ENCODE measurements around the gene PRRG2.

The PRRG2 gene

DNA sequence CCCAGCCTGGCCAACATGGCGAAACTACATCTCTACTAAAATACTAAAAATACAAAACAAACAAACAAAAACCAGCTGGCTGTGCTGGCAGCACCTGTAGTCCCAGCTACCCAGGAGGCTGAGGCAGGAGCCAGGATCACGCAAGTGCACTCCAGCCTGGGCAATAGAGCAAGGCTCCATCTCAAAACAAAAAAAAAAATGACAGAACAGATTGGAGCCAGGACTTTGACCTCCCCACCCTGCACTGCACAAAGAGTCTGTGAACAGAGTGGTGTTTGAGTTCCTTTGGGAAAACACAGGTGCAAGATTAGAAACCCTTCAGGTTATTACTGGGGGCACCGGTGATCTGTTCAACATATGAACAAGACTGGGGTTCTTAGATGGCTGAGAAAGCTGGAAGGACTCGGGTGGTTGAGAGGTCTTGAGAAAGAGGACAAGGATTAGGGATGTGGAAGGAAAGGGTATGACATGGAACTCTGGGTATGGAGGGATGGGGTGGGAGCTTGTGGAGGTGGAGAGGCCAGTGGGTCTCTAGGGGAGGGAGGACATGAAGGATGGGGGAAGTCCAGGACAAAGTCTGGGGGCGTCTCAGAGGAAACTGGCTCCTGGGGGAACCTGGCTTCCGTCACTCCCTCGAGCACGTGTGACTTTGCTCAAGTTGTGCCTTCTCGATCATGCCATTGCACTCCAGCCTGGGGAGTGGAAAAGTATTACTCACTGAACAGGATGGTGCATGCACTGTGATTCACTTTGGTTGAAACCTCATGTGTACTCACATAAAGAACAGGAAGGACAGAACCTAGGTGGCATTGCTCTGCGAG, 27.5 kb upstream of the PRRG2 start:
- TF ChIP-seq EP300 (IDR thresholded peaks at IDR 0.05; ENCODE audit: borderline replicate concordance) (no peak), NFIC (IDR thresholded peaks at IDR 0.05) (no peak)

- TF ChIP-seq EGR1 (IDR thresholded peaks at IDR 0.05), result no peak
Measured at GRCh38 chr19:49554701-49555181, 26.4 kb upstream of the PRRG2 start.

DNA sequence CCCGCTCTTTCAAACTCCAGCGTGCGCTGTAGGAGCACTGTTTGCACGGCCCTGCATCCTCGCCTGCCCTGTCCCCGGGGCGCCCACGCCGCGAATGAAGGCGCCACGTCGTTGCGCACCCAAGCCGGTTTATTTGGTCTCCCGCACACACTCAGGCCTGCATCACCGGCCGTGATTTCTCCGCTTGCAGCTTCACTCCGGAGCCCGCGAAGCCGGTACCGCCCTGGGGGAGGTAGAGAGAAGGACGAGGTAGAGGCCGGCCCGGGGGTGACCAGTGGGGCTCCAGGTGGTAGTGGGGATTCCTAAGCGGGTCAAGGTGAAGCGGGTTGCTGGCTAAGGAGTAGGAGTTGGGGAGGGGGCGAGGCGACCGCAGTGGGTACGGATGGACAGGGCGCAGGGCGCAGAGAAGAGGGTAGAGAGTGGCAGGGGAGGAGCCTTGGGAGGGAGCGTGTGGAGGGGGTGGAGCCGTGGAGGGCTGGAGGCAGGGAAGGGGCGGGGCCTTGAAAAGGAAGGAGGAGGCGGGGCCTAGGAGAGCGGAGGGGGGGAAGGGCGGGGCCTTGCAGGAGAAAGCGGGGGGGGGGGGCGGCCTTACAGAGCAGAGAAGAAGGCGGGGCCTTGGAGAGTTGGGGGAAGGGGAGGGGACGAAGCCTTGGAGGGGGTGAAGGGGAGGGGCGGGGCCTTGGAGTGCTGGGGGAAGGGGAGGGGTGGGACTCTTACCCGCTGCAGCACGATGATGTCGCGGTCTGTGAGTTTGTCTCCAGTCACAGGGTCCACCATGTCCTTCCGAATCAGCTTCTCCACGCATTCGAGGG, 25.3 kb upstream of the PRRG2 start:
- TF ChIP-seq TAF1 (IDR thresholded peaks at IDR 0.05; ENCODE audit: low read depth) (no peak), NFIC (IDR thresholded peaks at IDR 0.05) (no peak), YY1 (IDR thresholded peaks at IDR 0.05; ENCODE audit: low read depth) (no peak), CREB1 (IDR thresholded peaks at IDR 0.05; ENCODE audit: low read depth) (no peak)
- TF ChIP-seq, protein P1, sequence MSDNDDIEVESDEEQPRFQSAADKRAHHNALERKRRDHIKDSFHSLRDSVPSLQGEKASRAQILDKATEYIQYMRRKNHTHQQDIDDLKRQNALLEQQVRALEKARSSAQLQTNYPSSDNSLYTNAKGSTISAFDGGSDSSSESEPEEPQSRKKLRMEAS (IDR thresholded peaks at IDR 0.05), result no peak

DNA sequence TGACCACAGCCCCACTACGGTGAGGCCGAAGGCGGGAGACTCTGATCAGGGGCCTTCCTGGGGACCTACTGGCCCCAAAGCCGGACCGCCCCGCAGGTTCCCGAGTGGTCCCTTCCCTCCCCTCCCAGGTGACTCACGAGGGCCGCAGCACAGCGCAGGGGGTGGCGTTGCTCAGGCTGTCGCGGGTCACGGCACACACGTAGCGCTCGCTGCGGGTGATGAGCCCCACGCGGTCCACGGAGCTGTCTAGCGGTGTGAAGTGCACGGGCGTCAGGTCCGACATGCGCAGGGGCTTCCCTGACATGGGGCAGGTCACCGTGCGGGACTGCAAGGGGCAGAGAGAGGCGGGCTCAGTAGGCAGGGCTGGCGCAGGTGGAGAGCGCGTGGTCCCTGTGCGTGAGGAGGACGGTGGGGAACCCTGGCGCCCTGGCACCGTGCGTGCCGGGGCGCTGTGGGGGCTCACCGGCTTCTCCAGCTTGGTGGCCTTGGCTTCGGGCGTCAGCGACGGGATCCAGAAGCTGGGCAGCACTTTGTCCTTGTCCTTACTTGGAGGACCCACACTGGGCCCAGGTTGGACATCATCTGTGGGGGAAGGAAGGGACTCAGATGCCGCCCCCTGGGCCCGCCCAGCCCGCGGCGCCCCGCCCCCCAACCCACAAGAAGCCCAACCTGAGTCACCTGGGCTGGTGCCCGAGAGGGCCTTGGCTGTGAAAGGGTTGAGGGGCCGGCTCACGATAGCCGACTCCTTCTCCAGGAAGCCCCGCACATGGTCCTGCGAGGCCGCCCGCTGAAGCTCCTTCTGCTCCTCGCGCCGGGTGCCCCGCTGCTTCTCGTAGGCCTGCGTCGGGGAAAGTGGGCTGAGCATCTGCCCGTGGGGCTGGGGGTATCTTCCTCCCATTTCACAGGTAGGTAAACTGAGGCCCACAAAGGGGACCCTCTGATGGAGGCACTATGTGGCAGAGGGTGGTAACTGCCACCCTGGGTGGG, 24.4 kb upstream of the PRRG2 start:
- TF ChIP-seq, protein P1 (IDR thresholded peaks at IDR 0.05), result no peak
- TF ChIP-seq EGR1 (IDR thresholded peaks at IDR 0.05), result no peak
- TF ChIP-seq, protein P2, sequence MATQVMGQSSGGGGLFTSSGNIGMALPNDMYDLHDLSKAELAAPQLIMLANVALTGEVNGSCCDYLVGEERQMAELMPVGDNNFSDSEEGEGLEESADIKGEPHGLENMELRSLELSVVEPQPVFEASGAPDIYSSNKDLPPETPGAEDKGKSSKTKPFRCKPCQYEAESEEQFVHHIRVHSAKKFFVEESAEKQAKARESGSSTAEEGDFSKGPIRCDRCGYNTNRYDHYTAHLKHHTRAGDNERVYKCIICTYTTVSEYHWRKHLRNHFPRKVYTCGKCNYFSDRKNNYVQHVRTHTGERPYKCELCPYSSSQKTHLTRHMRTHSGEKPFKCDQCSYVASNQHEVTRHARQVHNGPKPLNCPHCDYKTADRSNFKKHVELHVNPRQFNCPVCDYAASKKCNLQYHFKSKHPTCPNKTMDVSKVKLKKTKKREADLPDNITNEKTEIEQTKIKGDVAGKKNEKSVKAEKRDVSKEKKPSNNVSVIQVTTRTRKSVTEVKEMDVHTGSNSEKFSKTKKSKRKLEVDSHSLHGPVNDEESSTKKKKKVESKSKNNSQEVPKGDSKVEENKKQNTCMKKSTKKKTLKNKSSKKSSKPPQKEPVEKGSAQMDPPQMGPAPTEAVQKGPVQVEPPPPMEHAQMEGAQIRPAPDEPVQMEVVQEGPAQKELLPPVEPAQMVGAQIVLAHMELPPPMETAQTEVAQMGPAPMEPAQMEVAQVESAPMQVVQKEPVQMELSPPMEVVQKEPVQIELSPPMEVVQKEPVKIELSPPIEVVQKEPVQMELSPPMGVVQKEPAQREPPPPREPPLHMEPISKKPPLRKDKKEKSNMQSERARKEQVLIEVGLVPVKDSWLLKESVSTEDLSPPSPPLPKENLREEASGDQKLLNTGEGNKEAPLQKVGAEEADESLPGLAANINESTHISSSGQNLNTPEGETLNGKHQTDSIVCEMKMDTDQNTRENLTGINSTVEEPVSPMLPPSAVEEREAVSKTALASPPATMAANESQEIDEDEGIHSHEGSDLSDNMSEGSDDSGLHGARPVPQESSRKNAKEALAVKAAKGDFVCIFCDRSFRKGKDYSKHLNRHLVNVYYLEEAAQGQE (IDR thresholded peaks at IDR 0.05; ENCODE audit: low read depth), result no peak
- no peak for TF ChIP-seq CREB1 (IDR thresholded peaks at IDR 0.05; ENCODE audit: low read depth)
- no peak for TF ChIP-seq NFIC (IDR thresholded peaks at IDR 0.05)
- TF ChIP-seq EP300 (IDR thresholded peaks at IDR 0.05; ENCODE audit: borderline replicate concordance), result no peak

- TF ChIP-seq CEBPB (IDR thresholded peaks at IDR 0.05) (no peak), NFIC (IDR thresholded peaks at IDR 0.05) (no peak), RAD21 (IDR thresholded peaks at IDR 0.05; ENCODE audit: low read depth) (no peak), ZBTB7A (IDR thresholded peaks at IDR 0.05; ENCODE audit: low read depth) (no peak), TEAD4 (IDR thresholded peaks at IDR 0.05) (no peak), TAF1 (IDR thresholded peaks at IDR 0.05; ENCODE audit: low read depth) (no peak), FOXM1 (IDR thresholded peaks at IDR 0.05; ENCODE audit: borderline replicate concordance, low read depth) (no peak), EGR1 (IDR thresholded peaks at IDR 0.05) (no peak), USF1 (IDR thresholded peaks at IDR 0.05) (no peak), CREB1 (IDR thresholded peaks at IDR 0.05; ENCODE audit: low read depth) (no peak), TCF12 (IDR thresholded peaks at IDR 0.05; ENCODE audit: low read depth) (no peak), YY1 (IDR thresholded peaks at IDR 0.05; ENCODE audit: low read depth) (no peak), EP300 (IDR thresholded peaks at IDR 0.05; ENCODE audit: borderline replicate concordance) (no peak)
- TF ChIP-seq, protein P2 (IDR thresholded peaks at IDR 0.05; ENCODE audit: low read depth), result no peak
- TF ChIP-seq, protein P1 (IDR thresholded peaks at IDR 0.05), result no peak
Measured at GRCh38 chr19:49557641-49558325, 23.3 kb upstream of the PRRG2 start.
